ENCODE results near the gene PAPPA.

DNA sequence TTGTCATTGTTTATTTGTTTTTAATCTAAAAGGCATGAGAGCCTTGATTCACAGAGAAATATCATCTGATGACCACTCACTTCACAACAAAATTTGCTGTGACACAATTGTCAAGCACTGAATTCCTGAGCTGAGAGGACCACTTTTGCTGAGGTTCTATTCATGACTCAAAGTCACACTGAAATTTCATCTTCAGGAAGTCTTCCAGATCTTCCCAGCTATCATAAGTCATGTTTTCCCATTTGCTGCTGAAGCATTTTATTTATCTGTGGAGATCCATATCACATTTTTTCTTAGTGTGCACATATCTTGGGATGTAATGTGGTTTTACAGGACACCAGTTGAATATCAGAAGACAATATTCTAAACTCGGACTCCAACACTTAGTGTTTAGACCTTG is 278.5 kb downstream of the PAPPA start:
- TF ChIP-seq, protein P1, sequence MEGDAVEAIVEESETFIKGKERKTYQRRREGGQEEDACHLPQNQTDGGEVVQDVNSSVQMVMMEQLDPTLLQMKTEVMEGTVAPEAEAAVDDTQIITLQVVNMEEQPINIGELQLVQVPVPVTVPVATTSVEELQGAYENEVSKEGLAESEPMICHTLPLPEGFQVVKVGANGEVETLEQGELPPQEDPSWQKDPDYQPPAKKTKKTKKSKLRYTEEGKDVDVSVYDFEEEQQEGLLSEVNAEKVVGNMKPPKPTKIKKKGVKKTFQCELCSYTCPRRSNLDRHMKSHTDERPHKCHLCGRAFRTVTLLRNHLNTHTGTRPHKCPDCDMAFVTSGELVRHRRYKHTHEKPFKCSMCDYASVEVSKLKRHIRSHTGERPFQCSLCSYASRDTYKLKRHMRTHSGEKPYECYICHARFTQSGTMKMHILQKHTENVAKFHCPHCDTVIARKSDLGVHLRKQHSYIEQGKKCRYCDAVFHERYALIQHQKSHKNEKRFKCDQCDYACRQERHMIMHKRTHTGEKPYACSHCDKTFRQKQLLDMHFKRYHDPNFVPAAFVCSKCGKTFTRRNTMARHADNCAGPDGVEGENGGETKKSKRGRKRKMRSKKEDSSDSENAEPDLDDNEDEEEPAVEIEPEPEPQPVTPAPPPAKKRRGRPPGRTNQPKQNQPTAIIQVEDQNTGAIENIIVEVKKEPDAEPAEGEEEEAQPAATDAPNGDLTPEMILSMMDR (conservative IDR thresholded peaks at IDR 0.05) = no peak
- no peak for TF ChIP-seq EZH2 (IDR thresholded peaks at IDR 0.05; ENCODE audit: low read depth)

All from PC-9 (cell line).